ENCODE data around the gene RNF113B. TPM values are rescaled to one million over a fixed set of nuclear protein-coding genes. Genes with fewer than 3 reads are reported as not detected.

RNF113B gene
- total RNA-seq, 4 donors from 2014 or later = not detected

- no peaks in the 10 kb centered on the region for H3K27me3 ChIP-seq
- H3K4me1 ChIP-seq = no peaks in the 10 kb centered on the region
- no peaks in the 10 kb centered on the region for H3K9me3 ChIP-seq
- 89% methylated on average over 5 of the region's 5 CpGs for WGBS
- H3K27ac ChIP-seq = no peak overlapping the region
- DNase-seq (ENCODE audit: low spot score in 2 of 2) = no peak
- H3K4me3 ChIP-seq = no peak overlapping the region
- TF ChIP-seq POLR2AphosphoS5 (IDR thresholded peaks at IDR 0.05) (no peak), POLR2A (IDR thresholded peaks at IDR 0.05) (no peak)
- no peaks in the 10 kb centered on the region for H3K36me3 ChIP-seq
Observed at GRCh38 chr13:98155475-98156109, 21.5 kb downstream of the RNF113B start.

GRCh38 chr13:98150832-98151479, 26.1 kb downstream of the RNF113B start:
- Histone ChIP-seq H3K27ac (no peak overlapping the region), H3K36me3 (no peaks in the 10 kb centered on the region), H3K27me3 (no peaks in the 10 kb centered on the region), H3K4me3 (no peak overlapping the region), H3K4me1 (no peaks in the 10 kb centered on the region), H3K9me3 (no peaks in the 10 kb centered on the region)
- WGBS = 80% methylated on average over 8 of the region's 8 CpGs
- no peak for TF ChIP-seq CTCF (IDR thresholded peaks at IDR 0.05)
- TF ChIP-seq EP300 (IDR thresholded peaks at IDR 0.05) = no peak
- no peak for TF ChIP-seq POLR2A (IDR thresholded peaks at IDR 0.05)
- TF ChIP-seq POLR2AphosphoS5 (IDR thresholded peaks at IDR 0.05) = no peak
- no peak for DNase-seq (ENCODE audit: low spot score in 2 of 2)

- no peak overlapping the region for H3K27ac ChIP-seq
- H3K27me3 ChIP-seq = no peaks in the 10 kb centered on the region
- 66% methylated on average over 5 of the region's 5 CpGs for WGBS
- TF ChIP-seq POLR2AphosphoS5 (IDR thresholded peaks at IDR 0.05) (no peak), POLR2A (IDR thresholded peaks at IDR 0.05) (no peak), CTCF (IDR thresholded peaks at IDR 0.05) (no peak), EP300 (IDR thresholded peaks at IDR 0.05) (no peak)
- no peaks in the 10 kb centered on the region for H3K36me3 ChIP-seq
- H3K4me3 ChIP-seq = no peak overlapping the region
- H3K9me3 ChIP-seq = no peaks in the 10 kb centered on the region
- H3K4me1 ChIP-seq = peaks cover 20% of the 10 kb centered on the region
- no peak for DNase-seq (ENCODE audit: low spot score in 2 of 2)
Observed at GRCh38 chr13:98147521-98147920, 29.5 kb downstream of the RNF113B start.

GRCh38 chr13:98144801-98145350, 32.2 kb downstream of the RNF113B start:
- TF ChIP-seq POLR2A (IDR thresholded peaks at IDR 0.05) = no peak
- TF ChIP-seq EP300 (IDR thresholded peaks at IDR 0.05) = no peak
- no peak for TF ChIP-seq CTCF (IDR thresholded peaks at IDR 0.05)
- no peak for TF ChIP-seq POLR2AphosphoS5 (IDR thresholded peaks at IDR 0.05)
- Histone ChIP-seq H3K4me3 (peak overlapping the region; percentile 95), H3K27me3 (no peaks in the 10 kb centered on the region), H3K36me3 (no peaks in the 10 kb centered on the region), H3K27ac (peak overlapping the region; percentile 86), H3K9me3 (no peaks in the 10 kb centered on the region), H3K4me1 (peaks cover 27% of the 10 kb centered on the region)
- WGBS = 34% methylated on average over 10 of the region's 10 CpGs
- no peak for DNase-seq (ENCODE audit: low spot score in 2 of 2)

- Histone ChIP-seq H3K4me3 (peak overlapping the region; percentile 95), H3K27me3 (no peaks in the 10 kb centered on the region), H3K9me3 (no peaks in the 10 kb centered on the region), H3K27ac (peak overlapping the region; percentile 86), H3K36me3 (no peaks in the 10 kb centered on the region), H3K4me1 (peaks cover 27% of the 10 kb centered on the region)
- no peak for TF ChIP-seq POLR2A (IDR thresholded peaks at IDR 0.05)
- TF ChIP-seq POLR2AphosphoS5 (IDR thresholded peaks at IDR 0.05) = no peak
- TF ChIP-seq EP300 (IDR thresholded peaks at IDR 0.05) = no peak
- no peak for TF ChIP-seq CTCF (IDR thresholded peaks at IDR 0.05)
- WGBS = 6% methylated on average over 21 of the region's 21 CpGs
- DNase-seq (ENCODE audit: low spot score in 2 of 2) = no peak
Observed at GRCh38 chr13:98144027-98144741, 32.9 kb downstream of the RNF113B start.

All from suprapubic skin (tissue), 4 donors.